Activated T-helper 1 cell treated with anti-CD3 and anti-CD28 coated beads, Interleukin-12 subunit alpha, Interleukin-12 subunit beta, Interleukin-2, Interleukin-4 antibody, amounts not matched to agents 30 ng/mL and 10 ng/mL and 1 ng/mL, durations not matched to agents 14 hours and 24 hours and 36 hours (primary cell): ENCODE results near the gene DNAH2. TPM values are rescaled to one million over a fixed set of nuclear protein-coding genes. Genes with fewer than 3 reads are reported as not detected.
A peak's percentile ranks its signal among the peaks of the same experiment; 100 is the strongest.

Experiments
- DNase-seq: peaks from one replicate; pipeline ENCODE4 v3.0.0; 2021; ENCODE audit warnings: low spot score
- H3K27ac Mint-ChIP-seq: one replicate; pipeline ENCODE4 v1.8.0; 2021; ENCODE audit warnings: mild to moderate bottlenecking, mixed read lengths
- H3K27me3 Mint-ChIP-seq: one replicate; pipeline ENCODE4 v1.8.0; 2022; ENCODE audit warnings: mild to moderate bottlenecking, moderate library complexity, mixed read lengths; ENCODE audit not compliant: insufficient read depth
- H3K36me3 Mint-ChIP-seq: one replicate; pipeline ENCODE4 v1.8.0; 2021; ENCODE audit warnings: low read depth, mixed read lengths
- H3K4me1 Mint-ChIP-seq: one replicate; pipeline ENCODE4 v1.8.0; 2021; ENCODE audit warnings: low read depth, mixed read lengths
- H3K4me3 Mint-ChIP-seq: one replicate; pipeline ENCODE4 v1.8.0; 2021; ENCODE audit warnings: mild to moderate bottlenecking, moderate library complexity, mixed read lengths
- H3K9me3 Mint-ChIP-seq: one replicate; pipeline ENCODE4 v1.8.0; 2021; ENCODE audit warnings: mixed read lengths
- intact Hi-C: fragments of 100-400 bp; cut with micrococcal nuclease; formaldehyde crosslinking; loops from one replicate; pipeline ENCODE4 v1.15.1; 2024
- total RNA-seq: library from RNA; stranded (reverse); gene quantifications from 2 replicates; pipeline ENCODE4 v1.2.3, GENCODE V29; 2022

Gene DNAH2
- total RNA-seq, 1 donor from 2014 or later = not detected

DNA sequence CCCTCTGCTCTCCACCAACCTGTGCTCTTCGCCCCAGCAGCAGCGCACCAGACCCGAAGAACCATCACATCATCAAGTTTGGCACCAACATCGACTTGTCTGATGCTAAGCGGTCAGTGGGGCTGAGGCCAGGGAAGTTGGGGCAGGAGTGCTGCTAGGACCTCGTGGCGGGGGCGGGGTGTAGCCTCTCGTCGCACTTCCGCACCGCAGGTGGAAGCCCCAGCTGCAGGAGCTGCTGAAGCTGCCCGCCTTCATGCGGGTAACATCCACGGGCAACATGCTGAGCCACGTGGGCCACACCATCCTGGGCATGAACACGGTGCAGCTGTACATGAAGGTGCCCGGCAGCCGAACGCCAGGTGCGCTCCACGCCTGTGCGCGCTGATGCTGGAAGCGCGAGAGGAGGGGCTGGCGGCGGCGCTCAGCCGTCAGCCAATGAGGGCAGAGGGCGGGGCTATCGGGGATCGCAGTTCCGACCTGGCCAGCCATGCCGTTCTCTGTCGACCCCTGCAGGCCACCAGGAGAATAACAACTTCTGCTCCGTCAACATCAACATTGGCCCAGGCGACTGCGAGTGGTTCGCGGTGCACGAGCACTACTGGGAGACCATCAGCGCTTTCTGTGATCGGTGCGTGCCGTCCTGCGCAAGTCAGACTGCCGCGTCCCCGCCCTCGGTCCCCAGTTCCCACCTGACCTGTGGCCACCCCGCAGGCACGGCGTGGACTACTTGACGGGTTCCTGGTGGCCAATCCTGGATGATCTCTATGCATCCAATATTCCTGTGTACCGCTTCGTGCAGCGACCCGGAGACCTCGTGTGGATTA, 134.1 kb downstream of the DNAH2 start:
- H3K27me3 Mint-ChIP-seq = no peaks in the 10 kb centered on the region
- H3K4me1 Mint-ChIP-seq = peaks cover 16% of the 10 kb centered on the region
- peak overlapping the region; percentile 34 for H3K27ac Mint-ChIP-seq
- peak overlapping the region; percentile 65 for H3K4me3 Mint-ChIP-seq
- H3K9me3 Mint-ChIP-seq = no peaks in the 10 kb centered on the region
- peak; percentile 91 for DNase-seq
- intact Hi-C loops = loop anchor here (1.0 to 10.0 kb wide), 5 partner anchors 8 to 837 kb away; partner anchors contain the start of genes KDM6B and RNASEK
- H3K36me3 Mint-ChIP-seq = peaks cover 47% of the 10 kb centered on the region

- intact Hi-C loops = loop anchor here (10.0 kb wide), 1 partner anchor 837 kb away; the partner anchor contains the start of gene RNASEK
- DNase-seq = no peak
- no peaks in the 10 kb centered on the region for H3K9me3 Mint-ChIP-seq
- H3K27me3 Mint-ChIP-seq = no peaks in the 10 kb centered on the region
- H3K36me3 Mint-ChIP-seq = peaks cover 45% of the 10 kb centered on the region
- H3K4me1 Mint-ChIP-seq = peaks cover 13% of the 10 kb centered on the region
- H3K4me3 Mint-ChIP-seq = peak overlapping the region; percentile 65
- H3K27ac Mint-ChIP-seq = no peak overlapping the region
These were observed 134.7 kb downstream of the DNAH2 start for GRCh38 chr17:7852262-7852670.

DNA sequence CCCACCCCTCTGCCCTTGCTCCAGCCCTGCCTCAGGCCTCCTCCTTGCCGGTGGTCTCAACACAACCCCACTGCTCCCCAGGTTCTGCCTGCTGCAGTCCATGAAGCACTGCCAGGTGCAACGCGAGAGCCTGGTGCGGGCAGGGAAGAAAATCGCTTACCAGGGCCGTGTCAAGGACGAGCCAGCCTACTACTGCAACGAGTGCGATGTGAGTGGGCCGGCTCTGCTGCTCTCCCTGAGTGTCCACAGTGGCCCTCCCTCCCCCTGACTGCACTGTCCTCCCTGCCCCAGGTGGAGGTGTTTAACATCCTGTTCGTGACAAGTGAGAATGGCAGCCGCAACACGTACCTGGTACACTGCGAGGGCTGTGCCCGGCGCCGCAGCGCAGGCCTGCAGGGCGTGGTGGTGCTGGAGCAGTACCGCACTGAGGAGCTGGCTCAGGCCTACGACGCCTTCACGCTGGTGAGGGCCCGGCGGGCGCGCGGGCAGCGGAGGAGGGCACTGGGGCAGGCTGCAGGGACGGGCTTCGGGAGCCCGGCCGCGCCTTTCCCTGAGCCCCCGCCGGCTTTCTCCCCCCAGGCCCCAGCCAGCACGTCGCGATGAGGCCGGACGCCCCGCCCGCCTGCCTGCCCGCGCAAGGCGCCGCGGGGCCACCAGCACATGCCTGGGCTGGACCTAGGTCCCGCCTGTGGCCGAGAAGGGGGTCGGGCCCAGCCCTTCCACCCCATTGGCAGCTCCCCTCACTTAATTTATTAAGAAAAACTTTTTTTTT, 135.6 kb downstream of the DNAH2 start:
- H3K4me3 Mint-ChIP-seq = no peak overlapping the region
- peaks cover 13% of the 10 kb centered on the region for H3K4me1 Mint-ChIP-seq
- no peaks in the 10 kb centered on the region for H3K27me3 Mint-ChIP-seq
- H3K27ac Mint-ChIP-seq = no peak overlapping the region
- H3K9me3 Mint-ChIP-seq = no peaks in the 10 kb centered on the region
- intact Hi-C loops = loop anchor here (10.0 kb wide), 1 partner anchor 838 kb away; the partner anchor contains the start of gene RNASEK
- DNase-seq = no peak
- H3K36me3 Mint-ChIP-seq = peaks cover 44% of the 10 kb centered on the region

DNA sequence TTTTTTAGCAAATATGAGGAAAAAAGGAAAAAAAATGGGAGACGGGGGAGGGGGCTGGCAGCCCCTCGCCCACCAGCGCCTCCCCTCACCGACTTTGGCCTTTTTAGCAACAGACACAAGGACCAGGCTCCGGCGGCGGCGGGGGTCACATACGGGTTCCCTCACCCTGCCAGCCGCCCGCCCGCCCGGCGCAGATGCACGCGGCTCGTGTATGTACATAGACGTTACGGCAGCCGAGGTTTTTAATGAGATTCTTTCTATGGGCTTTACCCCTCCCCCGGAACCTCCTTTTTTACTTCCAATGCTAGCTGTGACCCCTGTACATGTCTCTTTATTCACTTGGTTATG, 136.1 kb downstream of the DNAH2 start:
- H3K9me3 Mint-ChIP-seq = no peaks in the 10 kb centered on the region
- no peak overlapping the region for H3K27ac Mint-ChIP-seq
- peaks cover 41% of the 10 kb centered on the region for H3K36me3 Mint-ChIP-seq
- no peak for DNase-seq
- H3K4me3 Mint-ChIP-seq = peak overlapping the region; percentile 15
- no peaks in the 10 kb centered on the region for H3K27me3 Mint-ChIP-seq
- intact Hi-C loops = loop anchor here (10.0 kb wide), 1 partner anchor 839 kb away; the partner anchor contains the start of gene RNASEK
- H3K4me1 Mint-ChIP-seq = peaks cover 13% of the 10 kb centered on the region

DNA sequence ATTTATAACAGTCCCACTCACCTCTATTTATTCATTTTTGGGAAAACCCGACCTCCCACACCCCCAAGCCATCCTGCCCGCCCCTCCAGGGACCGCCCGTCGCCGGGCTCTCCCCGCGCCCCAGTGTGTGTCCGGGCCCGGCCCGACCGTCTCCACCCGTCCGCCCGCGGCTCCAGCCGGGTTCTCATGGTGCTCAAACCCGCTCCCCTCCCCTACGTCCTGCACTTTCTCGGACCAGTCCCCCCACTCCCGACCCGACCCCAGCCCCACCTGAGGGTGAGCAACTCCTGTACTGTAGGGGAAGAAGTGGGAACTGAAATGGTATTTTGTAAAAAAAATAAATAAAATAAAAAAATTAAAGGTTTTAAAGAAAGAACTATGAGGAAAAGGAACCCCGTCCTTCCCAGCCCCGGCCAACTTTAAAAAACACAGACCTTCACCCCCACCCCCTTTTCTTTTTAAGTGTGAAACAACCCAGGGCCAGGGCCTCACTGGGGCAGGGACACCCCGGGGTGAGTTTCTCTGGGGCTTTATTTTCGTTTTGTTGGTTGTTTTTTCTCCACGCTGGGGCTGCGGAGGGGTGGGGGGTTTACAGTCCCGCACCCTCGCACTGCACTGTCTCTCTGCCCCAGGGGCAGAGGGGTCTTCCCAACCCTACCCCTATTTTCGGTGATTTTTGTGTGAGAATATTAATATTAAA, 136.7 kb downstream of the DNAH2 start:
- H3K4me3 Mint-ChIP-seq = peak overlapping the region; percentile 15
- no peak for DNase-seq
- no peaks in the 10 kb centered on the region for H3K27me3 Mint-ChIP-seq
- H3K9me3 Mint-ChIP-seq = no peaks in the 10 kb centered on the region
- no peak overlapping the region for H3K27ac Mint-ChIP-seq
- H3K36me3 Mint-ChIP-seq = peaks cover 45% of the 10 kb centered on the region
- H3K4me1 Mint-ChIP-seq = peaks cover 13% of the 10 kb centered on the region
- intact Hi-C loops = loop anchor here (10.0 kb wide), 1 partner anchor 839 kb away; the partner anchor contains the start of gene RNASEK

DNA sequence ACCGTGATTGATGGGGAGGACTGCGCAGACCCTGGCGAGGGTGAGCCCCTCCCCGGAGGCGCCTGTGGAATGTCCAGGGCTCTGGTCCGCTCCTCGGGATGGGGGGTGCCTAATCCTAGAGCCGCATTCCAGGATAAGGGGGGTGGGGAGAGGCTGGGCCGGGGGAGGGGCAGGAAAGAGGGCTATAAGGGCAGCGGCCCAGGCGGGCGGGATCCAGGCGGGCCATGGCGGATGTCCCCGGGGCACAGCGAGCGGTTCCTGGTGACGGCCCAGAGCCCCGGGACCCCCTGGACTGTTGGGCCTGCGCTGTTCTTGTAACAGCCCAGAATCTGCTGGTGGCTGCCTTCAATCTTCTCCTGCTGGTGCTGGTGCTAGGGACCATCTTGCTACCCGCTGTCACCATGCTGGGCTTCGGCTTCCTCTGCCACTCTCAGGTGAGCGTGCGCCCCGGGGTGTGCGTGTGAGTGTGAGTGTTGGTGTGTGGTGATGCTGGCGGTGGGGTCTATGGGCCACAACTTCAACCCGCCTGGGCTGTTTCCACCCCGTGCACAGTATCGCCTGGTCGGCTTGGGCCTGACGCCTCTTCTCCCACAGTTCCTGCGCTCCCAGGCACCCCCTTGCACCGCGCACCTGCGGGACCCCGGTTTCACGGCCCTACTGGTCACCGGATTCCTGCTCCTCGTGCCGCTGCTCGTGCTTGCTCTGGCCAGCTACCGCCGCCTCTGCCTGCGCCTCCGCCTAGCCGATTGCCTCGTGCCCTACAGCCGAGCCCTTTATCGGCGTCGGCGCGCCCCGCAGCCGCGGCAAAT, 137.5 kb downstream of the DNAH2 start, which contains the start of gene TMEM88:
TMEM88 (plus strand) TSS at position 216 of the 809 bp plus-strand sequence; CDS start at position 225, 9 bp downstream.
- H3K4me3 Mint-ChIP-seq = peak within 1 kb of the TSS; percentile 15
- intact Hi-C loops = loop anchor here (5.0 to 10.0 kb wide), 3 partner anchors 202 to 840 kb away; partner anchors contain the start of genes EIF5A and RNASEK
- H3K4me1 Mint-ChIP-seq = peaks cover 8% of the 10 kb centered on the region

GRCh38 chr17:7855660-7856010, 138.1 kb downstream of the DNAH2 start:
- intact Hi-C loops = loop anchor here (5.0 to 10.0 kb wide), 3 partner anchors 202 to 841 kb away; partner anchors contain the start of genes EIF5A and RNASEK
- H3K4me3 Mint-ChIP-seq = no peak overlapping the region
- H3K9me3 Mint-ChIP-seq = no peaks in the 10 kb centered on the region
- H3K4me1 Mint-ChIP-seq = peaks cover 5% of the 10 kb centered on the region
- DNase-seq = no peak
- no peak overlapping the region for H3K27ac Mint-ChIP-seq
- peaks cover 39% of the 10 kb centered on the region for H3K36me3 Mint-ChIP-seq
- no peaks in the 10 kb centered on the region for H3K27me3 Mint-ChIP-seq

More for the DNA sequence above, 137.5 kb downstream of the DNAH2 start, which contains the start of gene TMEM88:
- no peak for DNase-seq
- Mint-ChIP-seq H3K27me3 (no peaks in the 10 kb centered on the region), H3K27ac (no peak within 1 kb of the TSS), H3K9me3 (no peaks in the 10 kb centered on the region), H3K36me3 (peaks cover 43% of the 10 kb centered on the region)

DNA sequence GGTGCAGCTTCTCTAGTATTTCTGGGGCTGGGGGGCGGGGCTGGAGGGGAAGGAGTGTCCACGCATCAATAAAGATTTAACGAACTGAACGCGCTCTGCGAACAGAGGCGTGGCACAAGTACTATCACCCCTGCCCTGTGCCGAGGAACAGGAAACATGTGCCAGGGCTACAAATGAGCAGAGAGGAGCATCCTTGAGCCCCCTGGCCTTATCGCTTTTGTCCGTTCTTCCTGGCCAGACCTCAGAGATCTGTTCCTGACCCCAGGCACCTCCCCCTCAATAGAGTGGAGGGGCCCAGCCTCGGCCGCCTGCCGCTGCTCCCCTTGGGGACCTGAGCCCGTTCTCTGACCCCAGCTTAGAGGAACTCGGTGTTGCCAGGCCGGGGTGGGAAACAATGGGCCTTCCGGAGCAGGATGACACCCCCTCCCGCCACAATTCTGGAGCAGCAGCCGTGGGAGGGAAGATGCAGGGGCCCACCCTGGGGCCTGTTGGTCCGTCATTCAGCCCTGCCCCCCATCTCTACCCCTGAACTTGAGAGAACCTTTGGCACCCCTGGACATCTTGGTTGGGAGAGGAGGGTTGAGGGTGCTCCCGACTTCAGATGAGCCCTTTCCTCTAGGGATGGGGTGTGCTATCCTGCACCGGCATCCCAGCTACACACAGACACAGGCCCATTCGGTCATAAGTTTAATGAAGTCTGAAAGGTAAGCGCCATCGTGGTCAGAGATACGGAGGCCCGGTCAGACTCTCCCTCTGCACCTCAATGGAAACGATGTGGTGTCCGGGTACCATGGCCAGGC, 138.7 kb downstream of the DNAH2 start:
- DNase-seq = no peak
- Mint-ChIP-seq H3K27me3 (no peaks in the 10 kb centered on the region), H3K9me3 (no peaks in the 10 kb centered on the region), H3K27ac (no peak overlapping the region), H3K4me3 (no peak overlapping the region), H3K4me1 (peaks cover under 1% of the 10 kb centered on the region), H3K36me3 (peaks cover 37% of the 10 kb centered on the region)
- intact Hi-C loops = loop anchor here (5.0 to 10.0 kb wide), 3 partner anchors 201 to 841 kb away; partner anchors contain the start of genes EIF5A and RNASEK

DNA sequence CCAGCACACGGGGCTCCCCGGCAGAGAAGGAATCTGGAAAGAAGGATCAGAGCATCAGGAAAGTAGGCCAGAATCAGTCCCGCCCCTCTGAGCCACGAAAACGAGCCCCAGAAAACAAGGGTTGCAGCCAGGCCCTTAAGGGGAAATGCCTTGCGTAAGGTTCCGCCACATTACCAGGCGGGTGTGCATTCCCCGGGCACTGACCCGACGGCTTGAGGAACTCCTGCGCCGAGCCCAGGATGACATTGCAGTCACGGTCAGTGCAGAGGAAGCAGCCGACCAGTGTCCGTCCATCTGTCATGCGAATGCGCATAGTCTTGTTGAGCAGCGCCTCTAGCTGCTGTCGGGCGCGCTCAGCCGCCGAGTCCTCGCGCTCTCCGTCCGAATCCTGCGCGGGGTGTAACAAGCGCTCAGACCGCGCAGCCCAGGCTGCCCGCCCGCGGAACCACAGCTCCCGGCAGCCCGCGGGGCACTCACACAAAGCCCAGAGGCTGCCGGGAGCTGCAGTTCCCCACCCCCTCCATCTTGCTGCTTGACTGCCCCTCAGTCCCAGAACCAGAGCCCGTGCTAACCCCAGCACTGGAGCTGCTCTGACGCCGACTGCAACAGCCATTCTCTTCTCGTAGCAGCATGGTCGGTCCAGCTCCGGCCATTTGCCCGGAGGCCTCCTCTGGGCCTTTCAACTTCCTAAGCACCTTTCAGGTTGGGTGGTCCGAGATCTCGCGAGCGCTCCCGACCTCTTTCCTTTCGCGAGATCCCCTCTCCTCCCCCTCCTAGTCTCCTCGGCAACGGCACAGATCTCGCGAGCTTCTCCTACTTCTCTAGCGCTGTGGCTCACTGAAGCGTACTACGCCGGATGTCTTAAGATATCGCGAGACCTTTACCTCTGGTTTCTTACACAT, 139.5 kb downstream of the DNAH2 start, which contains the start of gene NAA38:
NAA38 (minus strand) TSS at position 749 of the 902 bp plus-strand sequence; CDS start at position 653, 96 bp downstream.
- Mint-ChIP-seq H3K4me1 (no peaks in the 10 kb centered on the region), H3K27ac (no peak within 1 kb of the TSS), H3K27me3 (no peaks in the 10 kb centered on the region), H3K36me3 (peaks cover 29% of the 10 kb centered on the region), H3K9me3 (no peaks in the 10 kb centered on the region), H3K4me3 (no peak within 1 kb of the TSS)
- intact Hi-C loops = loop anchor here (1.0 to 10.0 kb wide), 13 partner anchors 13 to 842 kb away; partner anchors contain the start of genes CNTROB, EIF5A, KDM6B and RNASEK
- peak; percentile 92 for DNase-seq
